Right atrium auricular region (tissue), 2 donors: ENCODE measurements around the gene IL20. TPM values are rescaled to one million over a fixed set of nuclear protein-coding genes. Genes with fewer than 3 reads are reported as not detected.

Experiments used
- DNase-seq: peaks from one replicate; pipeline ENCODE4 v3.0.0-alpha.2; 2019; ENCODE audit warnings: low spot score
- H3K27ac ChIP-seq, 2 donors: fragments of 200-600 bp; sonication (generic); 1 replicate in 1 of 2; 2 replicates in 1 of 2; pipeline ENCODE4 v1.5.1; 2016 to 2019
- H3K27me3 ChIP-seq, 2 donors: fragments of 200-600 bp; sonication (generic); one replicate each; pipeline versions ENCODE4 v1.5.1 to v1.6.0; 2017 to 2019
- H3K36me3 ChIP-seq: fragments of 200-600 bp; sonication (generic); one replicate; pipeline ENCODE4 v1.5.1; 2016
- H3K4me1 ChIP-seq, 2 donors: fragments of 200-600 bp; sonication (generic); one replicate each; pipeline versions ENCODE4 v1.5.1 to v1.6.0; 2017 to 2019
- H3K4me3 ChIP-seq, 2 donors: fragments of 200-600 bp; sonication (generic); 1 replicate in 1 of 2; 2 replicates in 1 of 2; pipeline ENCODE4 v1.5.1; 2017 to 2019; ENCODE audit warnings: mild to moderate bottlenecking in 1 of 2, moderate library complexity in 1 of 2
- H3K9me3 ChIP-seq, 2 donors: fragments of 200-600 bp; sonication (generic); one replicate each; pipeline ENCODE4 v1.5.1; 2019
- CTCF ChIP-seq, 2 donors: fragments of 200-600 bp; sonication (generic); IDR thresholded peaks; one replicate each; pipeline ENCODE4 v1.5.1; 2019; ENCODE audit warnings: antibody characterized with exemption in 2 of 2
- total RNA-seq, 2 donors: library from RNA; depleted of rRNA; stranded (reverse); fragments of >200 nt; gene quantifications; one replicate each; pipeline ENCODE4 v1.1.0, GENCODE V29; 2016

IL20 gene
- total RNA-seq, 2 donors from 2014 or later = 0.20 TPM; not detected in 1

GRCh38 chr1:206905295-206906164, 40.1 kb downstream of the IL20 start:
- TF ChIP-seq CTCF (IDR thresholded peaks at IDR 0.05) = no peak

GRCh38 chr1:206907304-206907991, 42.0 kb downstream of the IL20 start:
- Histone ChIP-seq H3K36me3 (no peaks in the 10 kb centered on the region), H3K4me3 (no peak overlapping the region), H3K4me1 (peaks cover 0 to 14% of the 10 kb centered on the region in 2 donors), H3K27ac (no peak overlapping the region), H3K9me3 (no peaks in the 10 kb centered on the region), H3K27me3 (no peaks in the 10 kb centered on the region)
- no peak for DNase-seq
- TF ChIP-seq CTCF (IDR thresholded peaks at IDR 0.05) = no peak

More at GRCh38 chr1:206905295-206906164, 40.1 kb downstream of the IL20 start:
- no peak overlapping the region for H3K4me3 ChIP-seq
- no peaks in the 10 kb centered on the region for H3K36me3 ChIP-seq
- no peaks in the 10 kb centered on the region for H3K9me3 ChIP-seq
- peaks cover 0 to 14% of the 10 kb centered on the region in 2 donors for H3K4me1 ChIP-seq
- H3K27me3 ChIP-seq = no peaks in the 10 kb centered on the region
- H3K27ac ChIP-seq = no peak overlapping the region
- DNase-seq = no peak

- TF ChIP-seq CTCF (IDR thresholded peaks at IDR 0.05) = no peak
- Histone ChIP-seq H3K4me3 (no peak overlapping the region), H3K9me3 (no peaks in the 10 kb centered on the region), H3K36me3 (no peaks in the 10 kb centered on the region), H3K27me3 (no peaks in the 10 kb centered on the region), H3K4me1 (peaks cover 0 to 14% of the 10 kb centered on the region in 2 donors), H3K27ac (no peak overlapping the region)
- DNase-seq = no peak
These were observed 42.6 kb downstream of the IL20 start for GRCh38 chr1:206908038-206908437.

GRCh38 chr1:206909161-206909882, 43.9 kb downstream of the IL20 start:
- Histone ChIP-seq H3K36me3 (no peaks in the 10 kb centered on the region), H3K4me1 (peaks cover 0 to 14% of the 10 kb centered on the region in 2 donors), H3K9me3 (no peaks in the 10 kb centered on the region), H3K27me3 (no peaks in the 10 kb centered on the region), H3K4me3 (peak overlapping the region; percentile 40 to 57), H3K27ac (peak overlapping the region; percentile 43 to 75)
- TF ChIP-seq CTCF (IDR thresholded peaks at IDR 0.05) = no peak
- no peak for DNase-seq

- no peak for DNase-seq
- H3K27ac ChIP-seq = peak overlapping the region; percentile 43 to 75
- no peak for TF ChIP-seq CTCF (IDR thresholded peaks at IDR 0.05)
- H3K4me1 ChIP-seq = peaks cover 0 to 14% of the 10 kb centered on the region in 2 donors
- no peaks in the 10 kb centered on the region for H3K27me3 ChIP-seq
- no peaks in the 10 kb centered on the region for H3K9me3 ChIP-seq
- H3K36me3 ChIP-seq = no peaks in the 10 kb centered on the region
- peak overlapping the region; percentile 40 to 57 for H3K4me3 ChIP-seq
These were observed 44.5 kb downstream of the IL20 start for GRCh38 chr1:206909883-206910318.
